ENCODE data around the gene SSR3. TPM values are rescaled to one million over a fixed set of nuclear protein-coding genes. Genes with fewer than 3 reads are reported as not detected.
A peak's percentile ranks its signal among the peaks of the same experiment; 100 is the strongest.

The SSR3 gene
- total RNA-seq: 100 to 1,000 TPM in 1 of 4 donors, 10 to 100 TPM in 3; 53.2 to 121 (median 71.0) TPM
- 100 to 1,000 TPM in 1 of 3 donors, 10 to 100 TPM in 2; 70.8 to 252 (median 81.6) TPM for polyA plus RNA-seq
- long read RNA-seq, donor 1, transcript SSR3-201 (5 exons, 3,716 nt): major isoform, 31 of 34 reads
- long read RNA-seq, donor 1, partial matches to known transcripts: 0 of 34 reads
- long read RNA-seq, donor 1, other reads (novel, unspliced or antisense): 3 of 34 reads
- long read RNA-seq, donor 2, transcript SSR3-201 (5 exons, 3,716 nt): major isoform, 94 of 106 reads
- long read RNA-seq, donor 2, partial matches to known transcripts: 1 of 106 reads
- long read RNA-seq, donor 2, other reads (novel, unspliced or antisense): 11 of 106 reads

DNA sequence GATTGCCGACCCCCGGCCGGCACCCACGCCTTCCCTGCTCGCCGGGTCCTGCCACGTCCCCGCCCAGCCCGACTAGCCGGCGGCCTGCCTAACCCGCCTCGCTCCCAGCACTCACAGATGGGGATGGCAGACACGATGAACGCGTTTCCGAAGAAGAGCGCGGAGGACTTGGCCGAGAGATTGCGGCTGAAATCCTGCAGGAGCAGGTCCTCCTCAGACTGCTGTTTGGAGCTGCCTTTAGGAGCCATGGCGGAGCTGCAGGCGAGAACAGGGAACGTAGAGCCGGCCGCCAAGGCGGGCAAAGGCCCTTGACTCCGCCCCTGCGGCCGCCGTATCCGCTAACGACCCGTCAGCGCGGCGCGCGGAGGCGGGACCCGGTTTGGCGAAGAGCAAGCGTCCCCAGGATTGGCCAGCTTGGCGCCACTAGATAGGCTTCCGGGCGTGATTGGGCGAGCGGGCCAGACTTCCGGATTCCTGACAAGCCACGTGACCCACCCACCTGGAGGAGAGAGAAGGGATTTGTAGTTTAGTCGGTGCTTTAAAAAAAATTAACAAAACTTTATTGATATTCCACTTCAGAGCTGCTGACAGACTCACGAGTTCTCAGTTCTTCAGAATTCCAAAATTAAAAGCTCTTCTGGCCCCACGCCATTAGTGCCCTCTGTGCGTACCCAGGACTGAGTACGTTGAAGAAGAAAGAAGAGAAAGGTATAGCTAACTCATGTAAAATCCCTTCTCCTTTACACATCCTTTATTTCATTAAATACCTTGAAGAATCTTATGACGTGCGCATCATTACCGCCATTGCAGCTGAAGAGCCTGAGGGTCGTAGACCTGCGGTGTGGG, at the start of gene SSR3:
Gene SSR3, minus strand, starts transcription at position 276 of the 846 bp plus-strand sequence. Its CDS starts 28 bp downstream, at position 248.
- H3K27ac ChIP-seq: peak within 1 kb of the TSS; percentile 82
- H3K4me3 ChIP-seq: peak within 1 kb of the TSS; percentile 80
- WGBS, 3 donors: 4 to 5% (median 4%) methylated on average over 60 of the region's 60 CpGs
- no peaks in the 10 kb centered on the region for H3K27me3 ChIP-seq (ENCODE audit: insufficient read depth in 3 of 3, low read length in 2 of 3)
- TF ChIP-seq, protein P1, sequence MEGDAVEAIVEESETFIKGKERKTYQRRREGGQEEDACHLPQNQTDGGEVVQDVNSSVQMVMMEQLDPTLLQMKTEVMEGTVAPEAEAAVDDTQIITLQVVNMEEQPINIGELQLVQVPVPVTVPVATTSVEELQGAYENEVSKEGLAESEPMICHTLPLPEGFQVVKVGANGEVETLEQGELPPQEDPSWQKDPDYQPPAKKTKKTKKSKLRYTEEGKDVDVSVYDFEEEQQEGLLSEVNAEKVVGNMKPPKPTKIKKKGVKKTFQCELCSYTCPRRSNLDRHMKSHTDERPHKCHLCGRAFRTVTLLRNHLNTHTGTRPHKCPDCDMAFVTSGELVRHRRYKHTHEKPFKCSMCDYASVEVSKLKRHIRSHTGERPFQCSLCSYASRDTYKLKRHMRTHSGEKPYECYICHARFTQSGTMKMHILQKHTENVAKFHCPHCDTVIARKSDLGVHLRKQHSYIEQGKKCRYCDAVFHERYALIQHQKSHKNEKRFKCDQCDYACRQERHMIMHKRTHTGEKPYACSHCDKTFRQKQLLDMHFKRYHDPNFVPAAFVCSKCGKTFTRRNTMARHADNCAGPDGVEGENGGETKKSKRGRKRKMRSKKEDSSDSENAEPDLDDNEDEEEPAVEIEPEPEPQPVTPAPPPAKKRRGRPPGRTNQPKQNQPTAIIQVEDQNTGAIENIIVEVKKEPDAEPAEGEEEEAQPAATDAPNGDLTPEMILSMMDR (IDR thresholded peaks at IDR 0.05): peak; percentile 27
- ATAC-seq (peak; percentile 100), DNase-seq (peak; percentile 100)
- H3K9me3 ChIP-seq: no peaks in the 10 kb centered on the region
- intact Hi-C loops (cut with DNase I): loop anchor here (5.0 to 10.0 kb wide), 4 partner anchors 77 to 532 kb away; partner anchors contain the start of gene TIPARP (in 2 of the 2)
- H3K4me1 ChIP-seq: peaks cover 34% of the 10 kb centered on the region
- H3K36me3 ChIP-seq (ENCODE audit: insufficient read depth in 1 of 2, low read depth in 1 of 2): peaks cover 0 to 35% of the 10 kb centered on the region in 2 donors

GRCh38 chr3:156604064-156604641, 49.2 kb upstream of the SSR3 start:
- DNase-seq: no peak
- TF ChIP-seq, protein P1 (IDR thresholded peaks at IDR 0.05): no peak
- no peaks in the 10 kb centered on the region for H3K27me3 ChIP-seq (ENCODE audit: insufficient read depth in 3 of 3, low read length in 2 of 3)
- no peak overlapping the region for H3K4me3 ChIP-seq
- ATAC-seq: no peak
- H3K4me1 ChIP-seq: peaks cover 10% of the 10 kb centered on the region
- 98 to 100% (median 98%) methylated on average over 2 of the region's 2 CpGs for WGBS, 3 donors
- H3K9me3 ChIP-seq: no peaks in the 10 kb centered on the region
- intact Hi-C loops (cut with DNase I): no loop called here
- H3K36me3 ChIP-seq (ENCODE audit: insufficient read depth in 1 of 2, low read depth in 1 of 2): no peaks in the 10 kb centered on the region
- no peak overlapping the region for H3K27ac ChIP-seq

DNA sequence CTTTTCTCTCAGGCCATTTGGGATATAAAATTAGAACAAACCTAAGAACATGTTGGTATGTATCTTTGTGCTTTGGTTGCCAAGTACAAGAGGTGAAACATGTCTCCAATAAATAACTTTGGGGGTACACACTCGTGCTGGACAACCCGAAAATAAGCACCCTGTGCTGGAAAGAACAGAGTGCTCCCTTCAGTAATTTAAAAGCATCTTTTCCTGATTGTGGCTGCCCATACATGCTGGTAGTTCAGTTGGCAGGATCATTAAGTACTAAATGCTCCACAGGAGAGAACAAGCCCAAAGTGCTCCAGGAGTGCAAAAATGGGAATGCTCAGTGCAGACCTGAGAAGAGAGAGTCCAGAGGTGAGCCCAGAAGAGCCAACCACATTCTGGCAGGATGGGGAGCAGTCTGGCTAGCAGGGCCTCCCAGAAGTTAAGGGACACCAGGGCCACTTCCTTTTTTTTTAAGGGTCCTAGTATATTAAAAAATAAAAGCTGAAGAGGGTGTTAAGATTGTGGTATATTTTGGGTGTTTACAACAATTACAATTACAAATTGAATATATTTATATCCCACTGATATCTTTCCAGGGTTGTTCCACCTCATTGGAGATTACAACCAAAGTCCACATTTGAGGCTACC, 48.6 kb upstream of the SSR3 start:
- Histone ChIP-seq H3K9me3 (no peaks in the 10 kb centered on the region), H3K27ac (no peak overlapping the region), H3K36me3 (ENCODE audit: insufficient read depth in 1 of 2, low read depth in 1 of 2) (no peaks in the 10 kb centered on the region), H3K4me3 (no peak overlapping the region), H3K4me1 (peaks cover 10% of the 10 kb centered on the region), H3K27me3 (ENCODE audit: insufficient read depth in 3 of 3, low read length in 2 of 3) (no peaks in the 10 kb centered on the region)
- WGBS, 3 donors: 29 to 64% (median 60%) methylated on average over 2 of the region's 2 CpGs
- DNase-seq (no peak), ATAC-seq (no peak)
- TF ChIP-seq, protein P1 (IDR thresholded peaks at IDR 0.05): no peak
- intact Hi-C loops (cut with DNase I): no loop called here

DNA sequence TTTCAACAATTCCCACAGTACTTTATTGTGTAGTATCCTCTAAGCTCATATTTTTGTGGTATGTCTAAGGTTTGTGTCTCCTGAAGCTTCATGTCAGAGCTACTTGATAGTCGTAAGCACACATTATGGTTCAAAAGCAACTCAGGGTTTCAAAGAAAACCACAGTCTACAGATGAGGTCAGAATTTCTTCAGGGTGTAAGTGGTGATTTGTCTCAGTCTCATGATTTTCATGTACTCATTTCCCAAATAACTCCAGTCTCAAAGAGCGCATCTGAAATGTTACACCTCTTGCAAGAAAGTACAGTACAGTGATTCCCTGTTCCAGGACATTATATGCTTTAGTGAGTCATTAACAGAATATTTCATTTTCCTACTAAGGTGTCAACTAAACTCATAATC, 47.5 kb upstream of the SSR3 start:
- DNase-seq: no peak
- Histone ChIP-seq H3K36me3 (ENCODE audit: insufficient read depth in 1 of 2, low read depth in 1 of 2) (no peaks in the 10 kb centered on the region), H3K9me3 (no peaks in the 10 kb centered on the region), H3K4me1 (peaks cover 10% of the 10 kb centered on the region), H3K27ac (no peak overlapping the region), H3K27me3 (ENCODE audit: insufficient read depth in 3 of 3, low read length in 2 of 3) (no peaks in the 10 kb centered on the region), H3K4me3 (no peak overlapping the region)
- no peak for ATAC-seq
- intact Hi-C loops (cut with DNase I): no loop called here
- TF ChIP-seq, protein P1 (IDR thresholded peaks at IDR 0.05): no peak
- 87 to 97% (median 91%) methylated on average over 2 of the region's 2 CpGs for WGBS, 3 donors
